Endothelial cell of coronary artery (primary cell): ENCODE measurements around the gene LIPG. TPM values are rescaled to one million over a fixed set of nuclear protein-coding genes. Genes with fewer than 3 reads are reported as not detected.

Experiments
- total RNA-seq: library from RNA; depleted of rRNA; stranded (reverse); fragments of >200 nt; gene quantifications from 2 replicates; pipeline ENCODE4 v1.2.3, GENCODE V29; 2014

The LIPG gene
- total RNA-seq: 48.0 and 56.4 TPM in 2 replicates

GRCh38 chr18:49561289-49562193 is at the start of gene LIPG:
Gene LIPG, plus strand, starts transcription at chr18:49562057. Its CDS starts 252 bp downstream, at chr18:49562309.

Other genes with a start within 250 kb of the LIPG start
- 30.0 and 44.1 TPM in 2 replicates for gene DYM, start 101.4 kb upstream of the LIPG start, total RNA-seq
- 4.5 and 6.6 TPM in 2 replicates for gene C18orf32, start 74.8 kb upstream of the LIPG start, total RNA-seq
- gene RPL17, start 69.6 kb upstream of the LIPG start, total RNA-seq: 3,180 and 3,265 TPM in 2 replicates